Measurements from ENCODE around the gene WDR83. TPM values are rescaled to one million over a fixed set of nuclear protein-coding genes. Genes with fewer than 3 reads are reported as not detected.
"Not testable (repeated sequence)": the region's sequence is repeated elsewhere in the genome, so short reads cannot be mapped to it uniquely, and the experiment has no call there.

Gene WDR83
- total and polyA plus RNA-seq, 2 donors (not counting 3 experiments of a cell fraction or from before 2014, with no cell fraction given) = 10.5 to 11.8 TPM

GRCh38 chr19:12712077-12712476 is 45.5 kb downstream of the WDR83 start:
- H3K4me3 ChIP-seq (replicated peaks in 1 of 3; ENCODE audit: insufficient read depth in 1 of 3, low read depth in 1 of 3, low read length in 3 of 3); H2AFZ ChIP-seq (ENCODE audit: low read depth, low read length); intact Hi-C loops (cut with micrococcal nuclease); BruUV-seq (replicated peaks); H3K27me3 ChIP-seq (ENCODE audit: control insufficient read depth in 2 of 2, insufficient read depth in 2 of 2, low read length in 2 of 2); H3K27ac ChIP-seq (ENCODE audit: insufficient read depth, low read depth, low read length); DNase-seq (ENCODE audit: low read depth, low spot score); H3K9me3 ChIP-seq (replicated peaks; ENCODE audit: control insufficient read depth, insufficient read depth, low read length); dilution Hi-C loops (cut with MboI; ENCODE audit: extremely low pct_ligation_motif_present, low sequenced_read_pairs); CTCF ChIA-PET; POLR2A ChIA-PET; H3K4me1 ChIP-seq (ENCODE audit: control insufficient read depth, extremely low read depth, insufficient read depth, low read length); H4K20me1 ChIP-seq (replicated peaks; ENCODE audit: control insufficient read depth, extremely low read depth, insufficient read depth, low read length); H3K4me2 ChIP-seq (ENCODE audit: insufficient read depth, low read length); H3K9ac ChIP-seq (replicated peaks; ENCODE audit: extremely low read depth, insufficient read depth, low read length); H3K9me1 ChIP-seq (replicated peaks; ENCODE audit: control insufficient read depth, extremely low read depth, insufficient read depth, low read length): not testable (repeated sequence)
- peak; percentile 72 for FAIRE-seq
- H3K36me3 ChIP-seq (ENCODE audit: control insufficient read depth in 2 of 2, extremely low read depth in 1 of 2, insufficient read depth in 2 of 2, low read length in 2 of 2) = peaks cover 27 to 40% of the 10 kb centered on the region in 2 experiments
- H3K79me2 ChIP-seq (ENCODE audit: control insufficient read depth, insufficient read depth, low read length) = peaks cover 20% of the 10 kb centered on the region

- CTCF ChIA-PET = interaction anchor here (1.3 to 1.7 kb wide), 2 partner anchors 44 to 135 kb away, joined by 4 to 13 read pairs; no protein-coding TSS in a partner anchor
- DNase-seq (ENCODE audit: low read depth, low spot score); BruUV-seq (replicated peaks); POLR2A ChIA-PET; H3K4me3 ChIP-seq (replicated peaks in 1 of 3; ENCODE audit: insufficient read depth in 1 of 3, low read depth in 1 of 3, low read length in 3 of 3); H4K20me1 ChIP-seq (replicated peaks; ENCODE audit: control insufficient read depth, extremely low read depth, insufficient read depth, low read length); H3K27ac ChIP-seq (ENCODE audit: insufficient read depth, low read depth, low read length); intact Hi-C loops (cut with micrococcal nuclease); H3K9me1 ChIP-seq (replicated peaks; ENCODE audit: control insufficient read depth, extremely low read depth, insufficient read depth, low read length); H3K9ac ChIP-seq (replicated peaks; ENCODE audit: extremely low read depth, insufficient read depth, low read length); dilution Hi-C loops (cut with MboI; ENCODE audit: extremely low pct_ligation_motif_present, low sequenced_read_pairs); H3K27me3 ChIP-seq (ENCODE audit: control insufficient read depth in 2 of 2, insufficient read depth in 2 of 2, low read length in 2 of 2); H3K4me1 ChIP-seq (ENCODE audit: control insufficient read depth, extremely low read depth, insufficient read depth, low read length); H3K4me2 ChIP-seq (ENCODE audit: insufficient read depth, low read length); H2AFZ ChIP-seq (ENCODE audit: low read depth, low read length); H3K9me3 ChIP-seq (replicated peaks; ENCODE audit: control insufficient read depth, insufficient read depth, low read length): not testable (repeated sequence)
- H3K79me2 ChIP-seq (ENCODE audit: control insufficient read depth, insufficient read depth, low read length) = peaks cover 30% of the 10 kb centered on the region
- H3K36me3 ChIP-seq (ENCODE audit: control insufficient read depth in 2 of 2, extremely low read depth in 1 of 2, insufficient read depth in 2 of 2, low read length in 2 of 2) = peaks cover 29 to 43% of the 10 kb centered on the region in 2 experiments
- peak; percentile 18 for FAIRE-seq
These were observed 46.7 kb downstream of the WDR83 start for GRCh38 chr19:12713304-12713703.

- TF ChIP-seq FOS (IDR thresholded peaks at IDR 0.05; ENCODE audit: borderline replicate concordance, insufficient read depth, low read length) (no peak), POLR2AphosphoS5 (IDR thresholded peaks at IDR 0.05; ENCODE audit: insufficient read depth, low read depth, low read length) (no peak), GATA2 (IDR thresholded peaks at IDR 0.05; ENCODE audit: insufficient read depth, insufficient read length, low read depth, low read length) (no peak), POLR2A (IDR thresholded peaks at IDR 0.05; ENCODE audit: low read depth, low read length) (no peak), EZH2 (IDR thresholded peaks at IDR 0.05; ENCODE audit: borderline replicate concordance, low read depth, low read length, severe bottlenecking) (no peak), MYC (IDR thresholded peaks at IDR 0.05; ENCODE audit: low read depth, low read length) (no peak), CTCF (IDR thresholded peaks at IDR 0.05; ENCODE audit: extremely low read depth in 1 of 2, insufficient read depth in 1 of 2, low read depth in 1 of 2, low read length in 2 of 2) (no peak), MAX (IDR thresholded peaks at IDR 0.05; ENCODE audit: insufficient read depth, insufficient read length) (no peak)
- TSS peak; percentile 4 for BruUV-seq (replicated peaks)
- POLR2A ChIA-PET = no interaction called here
- H2AFZ ChIP-seq (ENCODE audit: low read depth, low read length) = no peak overlapping the region
- H3K9ac ChIP-seq (replicated peaks; ENCODE audit: extremely low read depth, insufficient read depth, low read length) = no peak overlapping the region
- intact Hi-C loops (cut with micrococcal nuclease) (no loop called here), dilution Hi-C loops (cut with MboI; ENCODE audit: extremely low pct_ligation_motif_present, low sequenced_read_pairs) (no loop called here)
- H3K4me2 ChIP-seq (ENCODE audit: insufficient read depth, low read length) = no peak overlapping the region
- no peaks in the 10 kb centered on the region for H3K4me1 ChIP-seq (ENCODE audit: control insufficient read depth, extremely low read depth, insufficient read depth, low read length)
- H3K9me3 ChIP-seq (replicated peaks; ENCODE audit: control insufficient read depth, insufficient read depth, low read length) = no peaks in the 10 kb centered on the region
- H3K27ac ChIP-seq (ENCODE audit: insufficient read depth, low read depth, low read length) = no peak overlapping the region
- no peaks in the 10 kb centered on the region for H3K9me1 ChIP-seq (replicated peaks; ENCODE audit: control insufficient read depth, extremely low read depth, insufficient read depth, low read length)
- no peak overlapping the region for H3K4me3 ChIP-seq (replicated peaks in 1 of 3; ENCODE audit: insufficient read depth in 1 of 3, low read depth in 1 of 3, low read length in 3 of 3)
- peaks cover 26 to 44% of the 10 kb centered on the region in 2 experiments for H3K36me3 ChIP-seq (ENCODE audit: control insufficient read depth in 2 of 2, extremely low read depth in 1 of 2, insufficient read depth in 2 of 2, low read length in 2 of 2)
- no peaks in the 10 kb centered on the region for H3K27me3 ChIP-seq (ENCODE audit: control insufficient read depth in 2 of 2, insufficient read depth in 2 of 2, low read length in 2 of 2)
- DNase-seq (ENCODE audit: low read depth, low spot score) = no peak
- H3K79me2 ChIP-seq (ENCODE audit: control insufficient read depth, insufficient read depth, low read length) = peaks cover 47% of the 10 kb centered on the region
- no peak for FAIRE-seq
- no peaks in the 10 kb centered on the region for H4K20me1 ChIP-seq (replicated peaks; ENCODE audit: control insufficient read depth, extremely low read depth, insufficient read depth, low read length)
- CTCF ChIA-PET = interaction anchor here (0.5 to 3.1 kb wide), 5 partner anchors 42 to 1778 kb away, joined by 3 to 28 read pairs (median 4); no protein-coding TSS in a partner anchor
These were observed 48.5 kb downstream of the WDR83 start for GRCh38 chr19:12715102-12715501.
